Upper lobe of left lung (tissue), 4 donors: Measurements from ENCODE around the gene PYHIN1.

Source experiments
- POLR2AphosphoS5 ChIP-seq, 2 donors: sonication (generic); formaldehyde crosslinking; IDR thresholded peaks; one replicate each; pipeline ENCODE4 v1.5.1; 2017; ENCODE audit warnings: antibody characterized with exemption in 2 of 2
- TF ChIP-seq, protein P1 (sequence below), 6 experiments: fragments of 450-650 bp in 4 of 6; fragments of 200-600 bp in 2 of 6; sonication (generic) in 2 of 6; IDR thresholded peaks; one replicate each; pipeline ENCODE4 v1.5.1; 2016 to 2019; ENCODE audit warnings: antibody characterized with exemption in 6 of 6

DNA sequence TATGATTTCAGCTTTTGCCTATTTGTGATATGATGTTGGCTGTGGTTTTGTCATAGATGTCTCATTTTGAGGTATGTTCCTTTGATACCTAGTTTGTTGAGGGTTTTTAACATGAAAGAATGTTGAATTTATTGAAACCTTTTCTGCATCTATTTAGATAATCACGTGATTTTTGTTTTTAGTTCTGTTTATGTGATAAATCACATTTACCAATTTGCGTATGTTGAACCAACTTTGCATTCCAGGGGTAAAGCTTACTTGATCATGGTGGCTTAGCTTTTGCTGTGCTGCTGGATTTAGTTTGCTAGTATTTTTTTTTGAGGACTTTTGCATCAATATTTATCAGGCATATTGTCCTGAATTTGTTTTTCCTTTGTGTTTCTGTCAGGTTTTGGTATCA is 51.9 kb downstream of the PYHIN1 start:
- TF ChIP-seq, protein P1, sequence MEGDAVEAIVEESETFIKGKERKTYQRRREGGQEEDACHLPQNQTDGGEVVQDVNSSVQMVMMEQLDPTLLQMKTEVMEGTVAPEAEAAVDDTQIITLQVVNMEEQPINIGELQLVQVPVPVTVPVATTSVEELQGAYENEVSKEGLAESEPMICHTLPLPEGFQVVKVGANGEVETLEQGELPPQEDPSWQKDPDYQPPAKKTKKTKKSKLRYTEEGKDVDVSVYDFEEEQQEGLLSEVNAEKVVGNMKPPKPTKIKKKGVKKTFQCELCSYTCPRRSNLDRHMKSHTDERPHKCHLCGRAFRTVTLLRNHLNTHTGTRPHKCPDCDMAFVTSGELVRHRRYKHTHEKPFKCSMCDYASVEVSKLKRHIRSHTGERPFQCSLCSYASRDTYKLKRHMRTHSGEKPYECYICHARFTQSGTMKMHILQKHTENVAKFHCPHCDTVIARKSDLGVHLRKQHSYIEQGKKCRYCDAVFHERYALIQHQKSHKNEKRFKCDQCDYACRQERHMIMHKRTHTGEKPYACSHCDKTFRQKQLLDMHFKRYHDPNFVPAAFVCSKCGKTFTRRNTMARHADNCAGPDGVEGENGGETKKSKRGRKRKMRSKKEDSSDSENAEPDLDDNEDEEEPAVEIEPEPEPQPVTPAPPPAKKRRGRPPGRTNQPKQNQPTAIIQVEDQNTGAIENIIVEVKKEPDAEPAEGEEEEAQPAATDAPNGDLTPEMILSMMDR (IDR thresholded peaks at IDR 0.05) = no peak
- no peak for TF ChIP-seq POLR2AphosphoS5 (IDR thresholded peaks at IDR 0.05)
